Prostate gland (tissue), 2 donors: ENCODE results near the gene WDFY3.

Source experiments
- CTCF ChIP-seq, 4 experiments: fragments of 200-600 bp in 2 of 4; fragments of 450-650 bp in 2 of 4; sonication (generic) in 2 of 4; IDR thresholded peaks; 1 replicate in 3 of 4; 2 replicates in 1 of 4; pipeline ENCODE4 v1.5.1; 2016 to 2019; ENCODE audit warnings: antibody characterized with exemption in 4 of 4, mild to moderate bottlenecking in 2 of 4, moderate library complexity in 2 of 4
- POLR2A ChIP-seq: fragments of 450-650 bp; IDR thresholded peaks from one replicate; pipeline ENCODE4 v1.6.1; 2016; ENCODE audit warnings: antibody characterized with exemption, mild to moderate bottlenecking

- TF ChIP-seq CTCF (IDR thresholded peaks at IDR 0.05) (no peak), POLR2A (no peak)
Measured at GRCh38 chr4:84638092-84638491, 328.4 kb downstream of the WDFY3 start.
